Measurements from ENCODE around the gene INSYN1.

GRCh38 chr15:73766598-73766997, 13.4 kb upstream of the INSYN1 start:
- TF ChIP-seq, protein P1, sequence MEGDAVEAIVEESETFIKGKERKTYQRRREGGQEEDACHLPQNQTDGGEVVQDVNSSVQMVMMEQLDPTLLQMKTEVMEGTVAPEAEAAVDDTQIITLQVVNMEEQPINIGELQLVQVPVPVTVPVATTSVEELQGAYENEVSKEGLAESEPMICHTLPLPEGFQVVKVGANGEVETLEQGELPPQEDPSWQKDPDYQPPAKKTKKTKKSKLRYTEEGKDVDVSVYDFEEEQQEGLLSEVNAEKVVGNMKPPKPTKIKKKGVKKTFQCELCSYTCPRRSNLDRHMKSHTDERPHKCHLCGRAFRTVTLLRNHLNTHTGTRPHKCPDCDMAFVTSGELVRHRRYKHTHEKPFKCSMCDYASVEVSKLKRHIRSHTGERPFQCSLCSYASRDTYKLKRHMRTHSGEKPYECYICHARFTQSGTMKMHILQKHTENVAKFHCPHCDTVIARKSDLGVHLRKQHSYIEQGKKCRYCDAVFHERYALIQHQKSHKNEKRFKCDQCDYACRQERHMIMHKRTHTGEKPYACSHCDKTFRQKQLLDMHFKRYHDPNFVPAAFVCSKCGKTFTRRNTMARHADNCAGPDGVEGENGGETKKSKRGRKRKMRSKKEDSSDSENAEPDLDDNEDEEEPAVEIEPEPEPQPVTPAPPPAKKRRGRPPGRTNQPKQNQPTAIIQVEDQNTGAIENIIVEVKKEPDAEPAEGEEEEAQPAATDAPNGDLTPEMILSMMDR (IDR thresholded peaks at IDR 0.05), result no peak
- TF ChIP-seq POLR2A (IDR thresholded peaks at IDR 0.05), result no peak

Measured in prostate gland (tissue), 2 donors.